GM19193 (cell line): ENCODE results near the gene CXCL6.

Experiments
- POLR2A ChIP-seq: IDR thresholded peaks from 4 replicates; pipeline ENCODE4 v1.6.1; 2011; ENCODE audit not compliant: insufficient read depth, insufficient read length; ENCODE audit errors: extremely low read depth

CXCL6 gene

GRCh38 chr4:73870260-73870659 is 33.8 kb downstream of the CXCL6 start:
- TF ChIP-seq POLR2A: no peak

- TF ChIP-seq POLR2A: no peak
Measured at GRCh38 chr4:73870768-73871167, 34.3 kb downstream of the CXCL6 start.

- TF ChIP-seq POLR2A: no peak
Measured at GRCh38 chr4:73871511-73872310, 35.2 kb downstream of the CXCL6 start.

GRCh38 chr4:73872316-73873108 is 36.0 kb downstream of the CXCL6 start:
- no peak for TF ChIP-seq POLR2A

GRCh38 chr4:73874386-73874785 is 37.9 kb downstream of the CXCL6 start:
- TF ChIP-seq POLR2A: no peak

- TF ChIP-seq POLR2A: no peak
Measured at GRCh38 chr4:73875401-73875800, 38.9 kb downstream of the CXCL6 start.

GRCh38 chr4:73883306-73883705 is 46.8 kb downstream of the CXCL6 start:
- TF ChIP-seq POLR2A: no peak

GRCh38 chr4:73885574-73886267 is 49.2 kb downstream of the CXCL6 start:
- no peak for TF ChIP-seq POLR2A
